ENCODE measurements around the gene CHST7.

DNA sequence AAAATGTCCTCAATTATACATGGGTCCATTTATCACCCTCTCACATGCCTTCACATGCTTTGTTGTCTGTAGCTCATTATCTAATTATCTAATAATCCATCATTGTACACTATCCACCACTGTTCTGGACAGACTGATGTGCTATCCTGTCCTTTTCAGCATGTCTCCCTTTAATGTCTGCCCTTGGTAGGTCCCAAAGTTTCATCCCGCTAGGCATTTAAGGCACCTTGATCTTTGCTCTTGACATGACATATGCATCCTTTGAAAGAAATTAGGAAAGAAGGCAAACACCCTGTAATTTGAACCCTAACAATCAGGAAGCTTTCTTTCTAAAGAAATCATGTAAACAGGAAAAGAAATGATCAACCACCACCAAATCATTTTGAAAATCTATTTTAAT, 5.7 kb downstream of the CHST7 start:
- no peak for TF ChIP-seq CEBPB (IDR thresholded peaks at IDR 0.05; ENCODE audit: borderline replicate concordance in 1 of 2, low read depth in 2 of 2, low read length in 2 of 2)
- TF ChIP-seq, protein P1, sequence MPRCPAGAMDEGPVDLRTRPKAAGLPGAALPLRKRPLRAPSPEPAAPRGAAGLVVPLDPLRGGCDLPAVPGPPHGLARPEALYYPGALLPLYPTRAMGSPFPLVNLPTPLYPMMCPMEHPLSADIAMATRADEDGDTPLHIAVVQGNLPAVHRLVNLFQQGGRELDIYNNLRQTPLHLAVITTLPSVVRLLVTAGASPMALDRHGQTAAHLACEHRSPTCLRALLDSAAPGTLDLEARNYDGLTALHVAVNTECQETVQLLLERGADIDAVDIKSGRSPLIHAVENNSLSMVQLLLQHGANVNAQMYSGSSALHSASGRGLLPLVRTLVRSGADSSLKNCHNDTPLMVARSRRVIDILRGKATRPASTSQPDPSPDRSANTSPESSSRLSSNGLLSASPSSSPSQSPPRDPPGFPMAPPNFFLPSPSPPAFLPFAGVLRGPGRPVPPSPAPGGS (IDR thresholded peaks at IDR 0.05; ENCODE audit: borderline replicate concordance, insufficient read depth, low read depth, low read length, poor library complexity, severe bottlenecking), result no peak
- TF ChIP-seq, protein P2, sequence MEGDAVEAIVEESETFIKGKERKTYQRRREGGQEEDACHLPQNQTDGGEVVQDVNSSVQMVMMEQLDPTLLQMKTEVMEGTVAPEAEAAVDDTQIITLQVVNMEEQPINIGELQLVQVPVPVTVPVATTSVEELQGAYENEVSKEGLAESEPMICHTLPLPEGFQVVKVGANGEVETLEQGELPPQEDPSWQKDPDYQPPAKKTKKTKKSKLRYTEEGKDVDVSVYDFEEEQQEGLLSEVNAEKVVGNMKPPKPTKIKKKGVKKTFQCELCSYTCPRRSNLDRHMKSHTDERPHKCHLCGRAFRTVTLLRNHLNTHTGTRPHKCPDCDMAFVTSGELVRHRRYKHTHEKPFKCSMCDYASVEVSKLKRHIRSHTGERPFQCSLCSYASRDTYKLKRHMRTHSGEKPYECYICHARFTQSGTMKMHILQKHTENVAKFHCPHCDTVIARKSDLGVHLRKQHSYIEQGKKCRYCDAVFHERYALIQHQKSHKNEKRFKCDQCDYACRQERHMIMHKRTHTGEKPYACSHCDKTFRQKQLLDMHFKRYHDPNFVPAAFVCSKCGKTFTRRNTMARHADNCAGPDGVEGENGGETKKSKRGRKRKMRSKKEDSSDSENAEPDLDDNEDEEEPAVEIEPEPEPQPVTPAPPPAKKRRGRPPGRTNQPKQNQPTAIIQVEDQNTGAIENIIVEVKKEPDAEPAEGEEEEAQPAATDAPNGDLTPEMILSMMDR (IDR thresholded peaks at IDR 0.05 in 2 of 3, conservative IDR thresholded peaks at IDR 0.05 in 1 of 3; ENCODE audit: control insufficient read depth in 2 of 3, extremely low read depth in 1 of 3, insufficient read depth in 1 of 3, low read depth in 3 of 3, low read length in 3 of 3), result no peak
- TF ChIP-seq, protein P3, sequence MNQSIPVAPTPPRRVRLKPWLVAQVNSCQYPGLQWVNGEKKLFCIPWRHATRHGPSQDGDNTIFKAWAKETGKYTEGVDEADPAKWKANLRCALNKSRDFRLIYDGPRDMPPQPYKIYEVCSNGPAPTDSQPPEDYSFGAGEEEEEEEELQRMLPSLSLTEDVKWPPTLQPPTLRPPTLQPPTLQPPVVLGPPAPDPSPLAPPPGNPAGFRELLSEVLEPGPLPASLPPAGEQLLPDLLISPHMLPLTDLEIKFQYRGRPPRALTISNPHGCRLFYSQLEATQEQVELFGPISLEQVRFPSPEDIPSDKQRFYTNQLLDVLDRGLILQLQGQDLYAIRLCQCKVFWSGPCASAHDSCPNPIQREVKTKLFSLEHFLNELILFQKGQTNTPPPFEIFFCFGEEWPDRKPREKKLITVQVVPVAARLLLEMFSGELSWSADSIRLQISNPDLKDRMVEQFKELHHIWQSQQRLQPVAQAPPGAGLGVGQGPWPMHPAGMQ (IDR thresholded peaks at IDR 0.05; ENCODE audit: borderline replicate concordance), result no peak
- TF ChIP-seq TBL1XR1 (IDR thresholded peaks at IDR 0.05; ENCODE audit: low read depth, low read length), result no peak
- TF ChIP-seq BHLHE40 (IDR thresholded peaks at IDR 0.05; ENCODE audit: borderline replicate concordance in 1 of 2, low read depth in 2 of 2, low read length in 1 of 2), result no peak
- TF ChIP-seq CHD2 (IDR thresholded peaks at IDR 0.05; ENCODE audit: borderline replicate concordance, low read depth, low read length), result no peak
- no peak for TF ChIP-seq EZH2 (IDR thresholded peaks at IDR 0.05; ENCODE audit: borderline replicate concordance, control insufficient read depth, low read depth, low read length)
- TF ChIP-seq, protein P4, sequence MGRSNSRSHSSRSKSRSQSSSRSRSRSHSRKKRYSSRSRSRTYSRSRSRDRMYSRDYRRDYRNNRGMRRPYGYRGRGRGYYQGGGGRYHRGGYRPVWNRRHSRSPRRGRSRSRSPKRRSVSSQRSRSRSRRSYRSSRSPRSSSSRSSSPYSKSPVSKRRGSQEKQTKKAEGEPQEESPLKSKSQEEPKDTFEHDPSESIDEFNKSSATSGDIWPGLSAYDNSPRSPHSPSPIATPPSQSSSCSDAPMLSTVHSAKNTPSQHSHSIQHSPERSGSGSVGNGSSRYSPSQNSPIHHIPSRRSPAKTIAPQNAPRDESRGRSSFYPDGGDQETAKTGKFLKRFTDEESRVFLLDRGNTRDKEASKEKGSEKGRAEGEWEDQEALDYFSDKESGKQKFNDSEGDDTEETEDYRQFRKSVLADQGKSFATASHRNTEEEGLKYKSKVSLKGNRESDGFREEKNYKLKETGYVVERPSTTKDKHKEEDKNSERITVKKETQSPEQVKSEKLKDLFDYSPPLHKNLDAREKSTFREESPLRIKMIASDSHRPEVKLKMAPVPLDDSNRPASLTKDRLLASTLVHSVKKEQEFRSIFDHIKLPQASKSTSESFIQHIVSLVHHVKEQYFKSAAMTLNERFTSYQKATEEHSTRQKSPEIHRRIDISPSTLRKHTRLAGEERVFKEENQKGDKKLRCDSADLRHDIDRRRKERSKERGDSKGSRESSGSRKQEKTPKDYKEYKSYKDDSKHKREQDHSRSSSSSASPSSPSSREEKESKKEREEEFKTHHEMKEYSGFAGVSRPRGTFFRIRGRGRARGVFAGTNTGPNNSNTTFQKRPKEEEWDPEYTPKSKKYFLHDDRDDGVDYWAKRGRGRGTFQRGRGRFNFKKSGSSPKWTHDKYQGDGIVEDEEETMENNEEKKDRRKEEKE (IDR thresholded peaks at IDR 0.05), result no peak
- TF ChIP-seq RELA (IDR thresholded peaks at IDR 0.05; ENCODE audit: borderline replicate concordance, partially characterized antibody), result no peak
- TF ChIP-seq SP1 (IDR thresholded peaks at IDR 0.05; ENCODE audit: low read depth, low read length), result no peak
- TF ChIP-seq TCF12 (IDR thresholded peaks at IDR 0.05; ENCODE audit: low read depth, low read length), result no peak
- TF ChIP-seq, protein P5, sequence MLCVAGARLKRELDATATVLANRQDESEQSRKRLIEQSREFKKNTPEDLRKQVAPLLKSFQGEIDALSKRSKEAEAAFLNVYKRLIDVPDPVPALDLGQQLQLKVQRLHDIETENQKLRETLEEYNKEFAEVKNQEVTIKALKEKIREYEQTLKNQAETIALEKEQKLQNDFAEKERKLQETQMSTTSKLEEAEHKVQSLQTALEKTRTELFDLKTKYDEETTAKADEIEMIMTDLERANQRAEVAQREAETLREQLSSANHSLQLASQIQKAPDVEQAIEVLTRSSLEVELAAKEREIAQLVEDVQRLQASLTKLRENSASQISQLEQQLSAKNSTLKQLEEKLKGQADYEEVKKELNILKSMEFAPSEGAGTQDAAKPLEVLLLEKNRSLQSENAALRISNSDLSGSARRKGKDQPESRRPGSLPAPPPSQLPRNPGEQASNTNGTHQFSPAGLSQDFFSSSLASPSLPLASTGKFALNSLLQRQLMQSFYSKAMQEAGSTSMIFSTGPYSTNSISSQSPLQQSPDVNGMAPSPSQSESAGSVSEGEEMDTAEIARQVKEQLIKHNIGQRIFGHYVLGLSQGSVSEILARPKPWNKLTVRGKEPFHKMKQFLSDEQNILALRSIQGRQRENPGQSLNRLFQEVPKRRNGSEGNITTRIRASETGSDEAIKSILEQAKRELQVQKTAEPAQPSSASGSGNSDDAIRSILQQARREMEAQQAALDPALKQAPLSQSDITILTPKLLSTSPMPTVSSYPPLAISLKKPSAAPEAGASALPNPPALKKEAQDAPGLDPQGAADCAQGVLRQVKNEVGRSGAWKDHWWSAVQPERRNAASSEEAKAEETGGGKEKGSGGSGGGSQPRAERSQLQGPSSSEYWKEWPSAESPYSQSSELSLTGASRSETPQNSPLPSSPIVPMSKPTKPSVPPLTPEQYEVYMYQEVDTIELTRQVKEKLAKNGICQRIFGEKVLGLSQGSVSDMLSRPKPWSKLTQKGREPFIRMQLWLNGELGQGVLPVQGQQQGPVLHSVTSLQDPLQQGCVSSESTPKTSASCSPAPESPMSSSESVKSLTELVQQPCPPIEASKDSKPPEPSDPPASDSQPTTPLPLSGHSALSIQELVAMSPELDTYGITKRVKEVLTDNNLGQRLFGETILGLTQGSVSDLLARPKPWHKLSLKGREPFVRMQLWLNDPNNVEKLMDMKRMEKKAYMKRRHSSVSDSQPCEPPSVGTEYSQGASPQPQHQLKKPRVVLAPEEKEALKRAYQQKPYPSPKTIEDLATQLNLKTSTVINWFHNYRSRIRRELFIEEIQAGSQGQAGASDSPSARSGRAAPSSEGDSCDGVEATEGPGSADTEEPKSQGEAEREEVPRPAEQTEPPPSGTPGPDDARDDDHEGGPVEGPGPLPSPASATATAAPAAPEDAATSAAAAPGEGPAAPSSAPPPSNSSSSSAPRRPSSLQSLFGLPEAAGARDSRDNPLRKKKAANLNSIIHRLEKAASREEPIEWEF (IDR thresholded peaks at IDR 0.05; ENCODE audit: insufficient replicate concordance, low read depth, low read length), result no peak

Data from GM12878 (cell line).